GM19455 (cell line): ENCODE data around the gene ABCG2.

Source experiments
- ATAC-seq: cut with Tn5 transposase; IDR thresholded peaks from one replicate; pipeline ENCODE4 v1.9.1; 2021; ENCODE audit not compliant: unreplicated experiment

Gene ABCG2

DNA sequence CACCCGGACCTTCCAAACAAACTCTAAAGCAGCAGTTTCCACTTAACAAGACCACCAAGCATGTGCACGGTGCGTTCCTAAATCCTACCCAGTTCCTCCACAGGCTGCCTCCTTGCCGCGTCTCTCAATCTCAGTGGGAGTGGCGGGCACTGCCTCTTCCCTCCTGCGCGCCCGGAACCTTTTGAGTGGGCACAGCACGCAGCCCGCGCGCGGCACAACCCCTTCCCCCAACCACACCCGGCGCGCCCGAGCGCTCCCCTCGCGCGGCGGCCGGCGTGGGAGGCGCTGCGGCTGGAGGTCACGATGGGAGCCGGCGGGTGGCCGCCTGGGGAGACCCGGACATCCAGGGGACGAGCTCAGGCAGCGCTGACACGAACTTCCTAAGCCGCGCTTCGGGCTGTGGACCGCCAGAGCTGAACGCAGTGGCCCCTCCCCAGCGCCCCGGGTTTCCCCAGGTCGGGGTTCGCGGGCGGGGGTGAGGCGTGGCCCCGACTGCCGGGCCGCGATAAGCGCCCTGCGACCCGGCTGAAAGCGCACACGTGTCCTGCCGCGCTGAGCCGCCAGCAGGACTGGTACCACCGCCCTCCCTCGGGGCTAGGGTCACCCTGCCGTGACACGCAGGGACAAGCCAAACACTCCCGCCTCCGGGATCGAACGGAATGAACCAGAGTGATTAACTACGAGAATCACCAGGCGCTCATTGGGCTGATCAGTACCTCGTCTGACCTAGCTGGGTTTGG lies at the start of gene ABCG2:
ABCG2 (minus strand) TSS at position 151 of the 740 bp plus-strand sequence. CDS start 18,644 bp downstream, outside the sequence.
- peak; percentile 72 for ATAC-seq

DNA sequence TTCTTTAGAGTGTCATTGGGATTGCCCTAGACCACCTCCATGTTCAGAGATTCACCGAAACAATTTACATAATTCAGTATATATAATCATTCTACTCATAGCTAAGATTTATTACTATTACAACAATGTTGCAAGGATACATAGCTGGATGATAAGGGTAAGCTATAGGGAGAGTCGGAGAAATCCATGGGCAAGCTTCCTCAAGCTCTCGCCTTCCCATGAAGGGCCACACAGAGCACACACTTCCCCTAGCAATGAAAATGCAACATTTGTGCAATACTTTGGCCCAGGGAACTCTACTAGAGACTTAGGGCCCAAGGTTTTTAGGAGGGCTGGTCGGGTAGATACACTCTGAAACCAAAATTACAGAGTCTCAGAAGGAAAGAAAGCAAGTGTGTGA lies 49.7 kb upstream of the ABCG2 start:
- no peak for ATAC-seq

DNA sequence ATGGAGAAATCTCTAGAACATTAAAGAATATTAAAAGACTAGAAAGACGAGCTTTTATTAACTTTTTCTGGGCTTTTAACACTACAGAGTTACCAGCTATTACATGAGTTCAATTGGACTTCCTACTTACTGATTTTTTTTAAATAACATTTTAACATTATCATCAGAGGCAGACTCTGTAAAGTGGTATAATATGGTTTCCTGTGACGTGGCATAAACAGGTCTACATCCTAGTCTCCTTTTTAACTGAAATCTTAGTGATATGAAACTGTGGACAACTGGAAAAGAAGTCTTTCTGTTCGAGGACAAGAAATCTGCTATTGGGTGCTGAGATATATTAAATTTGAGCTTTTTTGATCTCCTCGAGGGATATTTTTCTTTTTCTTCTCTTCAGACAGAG lies 48.7 kb upstream of the ABCG2 start:
- ATAC-seq, result no peak

DNA sequence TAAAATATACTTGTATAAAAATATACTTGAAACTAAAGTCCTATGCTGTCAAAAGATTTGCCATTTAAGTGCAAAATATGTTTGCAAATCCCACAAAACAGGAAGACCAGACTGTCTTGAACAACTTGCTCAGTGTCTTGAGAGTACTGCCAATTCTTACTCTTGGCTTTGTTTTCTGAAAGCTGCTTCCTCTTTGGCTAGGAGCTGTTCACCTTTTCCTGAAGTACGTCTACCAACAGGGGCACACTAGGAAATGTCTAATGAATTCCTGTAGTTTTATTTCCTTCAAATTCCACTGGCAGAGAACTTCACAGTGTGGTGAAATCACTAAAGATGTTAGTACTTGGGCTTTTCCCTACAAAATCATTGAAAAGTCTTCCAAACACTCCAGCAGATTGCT lies 46.4 kb upstream of the ABCG2 start:
- ATAC-seq, result no peak

DNA sequence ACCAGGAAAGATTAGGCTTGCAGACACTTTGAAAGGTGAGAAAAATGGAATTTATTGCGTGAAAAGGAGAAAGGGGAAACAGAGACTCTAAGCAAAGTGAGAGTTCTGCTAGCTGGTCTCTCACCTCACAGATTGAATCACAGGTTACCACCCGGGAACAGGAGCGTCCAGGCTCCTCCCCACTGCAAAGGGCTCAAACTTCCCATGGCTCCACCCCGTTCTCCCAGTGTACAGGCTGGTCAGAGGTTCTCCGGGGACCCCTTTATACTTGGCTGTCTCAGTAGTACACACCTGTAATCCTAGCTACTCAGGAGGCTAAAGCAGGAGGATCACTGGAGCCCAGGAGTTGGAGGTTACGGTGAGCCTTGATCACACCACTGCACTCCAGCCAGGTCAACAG lies 44.0 kb upstream of the ABCG2 start:
- no peak for ATAC-seq

DNA sequence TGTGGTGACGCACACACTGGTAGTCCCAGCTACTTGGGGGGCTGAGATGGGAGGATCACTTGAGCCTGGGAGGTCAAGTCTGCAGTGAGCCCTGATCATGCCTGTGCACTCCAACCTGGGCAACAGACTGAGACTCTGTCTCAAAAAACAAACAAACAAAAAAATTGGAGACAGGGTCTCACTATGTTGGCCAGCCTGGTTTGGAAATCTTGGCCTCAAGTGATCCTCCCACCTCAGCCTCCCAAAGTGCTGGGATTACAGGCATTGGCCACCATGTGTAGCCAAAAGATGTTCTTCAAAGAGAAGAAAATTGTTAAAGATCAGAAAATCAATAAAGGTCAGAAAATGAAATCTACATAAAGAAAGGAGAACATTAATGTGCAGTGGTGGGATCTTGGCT lies 41.7 kb upstream of the ABCG2 start:
- no peak for ATAC-seq

DNA sequence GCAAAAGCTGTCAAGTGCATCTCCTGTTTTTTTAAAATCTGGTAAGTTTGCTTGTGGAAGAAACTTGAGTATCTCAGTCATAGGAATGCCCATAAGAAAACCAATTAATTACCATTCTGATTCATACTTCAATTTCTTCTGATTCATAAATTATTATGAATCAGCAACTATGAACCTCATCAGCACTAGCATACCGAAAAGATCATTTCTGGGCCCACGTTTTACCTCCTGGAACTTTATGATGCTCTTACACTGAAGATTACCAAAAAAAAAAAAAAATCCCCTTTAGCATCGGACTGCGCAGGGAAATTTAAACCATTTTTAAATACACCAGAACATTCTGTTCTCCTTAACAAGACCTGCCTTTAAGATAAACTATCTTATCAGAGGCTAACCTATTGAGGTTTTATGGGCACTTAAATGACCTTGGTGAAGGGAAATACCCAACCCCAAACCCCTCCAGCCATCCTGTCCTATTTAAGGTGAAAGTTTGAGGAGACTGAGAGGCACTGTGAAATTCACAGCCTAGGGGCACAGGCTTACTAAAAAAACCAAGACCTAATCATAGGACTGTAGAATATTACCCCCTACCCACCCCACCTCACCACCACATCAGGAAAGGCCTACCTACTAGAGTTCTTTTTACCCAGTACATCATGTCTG lies 38.2 kb upstream of the ABCG2 start:
- no peak for ATAC-seq

DNA sequence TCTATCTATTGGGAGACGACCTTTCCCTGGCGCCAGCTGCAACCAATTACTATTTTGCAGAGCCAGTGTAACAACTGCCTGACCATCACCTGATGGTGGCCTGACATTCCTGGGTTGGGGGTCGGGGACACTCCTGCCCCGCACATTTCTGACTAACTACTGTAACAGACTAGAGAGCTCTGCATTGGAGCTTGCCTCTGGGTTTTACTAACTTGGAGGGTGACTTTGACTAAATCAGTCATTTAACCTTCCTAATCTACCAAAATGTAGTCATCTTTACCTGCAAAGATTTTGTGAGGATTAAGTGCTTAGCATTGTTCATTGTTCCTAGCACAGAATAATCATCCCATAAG lies 37.5 kb upstream of the ABCG2 start:
- ATAC-seq, result no peak

DNA sequence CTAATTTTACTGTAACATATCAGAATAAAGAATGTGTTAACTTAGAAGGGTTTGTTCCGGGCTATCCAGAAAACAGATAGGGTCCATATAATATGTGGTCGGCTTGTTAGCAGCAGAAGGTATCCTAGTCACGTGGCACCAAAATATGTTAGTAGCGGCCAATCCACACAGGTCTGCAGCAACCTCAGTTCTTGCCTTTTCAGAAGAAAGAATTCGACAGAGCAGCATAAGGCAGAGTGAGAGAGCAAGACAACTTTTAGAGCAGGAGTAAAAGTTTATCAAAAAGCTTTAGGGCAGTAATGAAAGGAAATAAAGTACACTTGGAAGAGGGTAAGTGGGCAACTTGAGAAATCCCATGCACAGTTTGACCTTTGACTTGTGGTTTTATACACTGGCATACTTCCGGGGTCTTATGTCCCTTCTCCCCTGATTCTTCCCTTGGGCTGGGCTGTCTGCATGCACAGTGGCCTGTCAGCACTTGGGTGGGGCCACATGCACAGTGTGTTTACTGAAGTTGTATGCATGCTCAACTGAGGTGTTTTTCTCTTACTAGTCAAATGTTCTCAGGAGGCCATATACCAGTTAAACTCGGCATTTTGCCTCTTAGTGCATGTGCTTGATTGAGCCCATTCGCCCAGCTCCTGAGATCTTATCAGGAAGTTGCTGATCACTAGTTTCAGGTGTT lies 37.0 kb upstream of the ABCG2 start:
- no peak for ATAC-seq

DNA sequence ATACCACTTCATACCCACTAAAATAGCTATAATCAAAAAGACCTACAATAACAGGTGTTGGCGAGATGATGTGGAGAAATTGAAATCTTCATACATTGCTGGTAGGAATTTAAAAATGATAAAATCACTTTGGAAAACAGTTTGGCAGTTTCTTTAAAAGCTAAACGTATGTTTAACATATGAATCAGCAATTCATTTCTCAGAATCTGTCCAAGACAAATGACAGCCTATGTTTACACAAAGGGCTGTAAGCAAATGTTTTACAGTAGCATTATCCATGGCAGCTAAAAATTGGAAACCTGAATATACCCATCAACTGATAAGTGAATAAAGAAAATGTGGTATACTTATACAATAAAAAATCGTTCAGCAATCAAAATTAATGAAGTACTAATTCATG lies 33.0 kb upstream of the ABCG2 start:
- no peak for ATAC-seq

DNA sequence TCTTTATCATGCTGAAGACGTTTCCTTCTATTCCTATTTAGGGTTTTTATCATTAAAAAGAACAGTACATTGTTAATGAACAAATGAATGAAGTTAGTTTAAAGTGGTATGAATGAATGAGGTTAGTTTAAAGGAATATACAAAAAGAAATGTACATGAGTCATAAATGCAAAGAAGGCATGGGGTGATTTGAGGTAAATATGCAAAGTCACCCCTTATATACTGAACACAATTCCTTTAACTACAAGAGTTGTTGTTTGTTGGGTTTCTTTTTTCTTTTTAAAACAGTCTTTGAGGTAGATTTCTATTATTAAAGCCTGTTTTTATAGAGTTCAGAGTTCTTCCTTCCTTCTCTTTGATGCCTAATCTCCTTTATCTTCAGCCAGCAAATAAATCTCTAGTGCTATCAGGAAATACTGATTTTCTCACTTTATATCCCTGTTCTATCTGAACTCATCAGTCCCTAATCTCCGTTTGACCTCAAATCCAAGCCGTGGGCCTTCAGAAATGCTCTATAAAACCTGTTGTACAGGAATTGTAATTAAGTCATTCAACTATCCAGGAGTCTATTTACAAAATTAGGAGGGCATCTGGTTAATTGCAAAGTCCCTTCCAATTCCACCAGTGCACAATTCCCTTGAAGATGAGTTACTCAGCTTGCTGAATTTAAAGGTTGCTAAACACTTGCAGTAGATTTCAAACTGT lies 31.6 kb upstream of the ABCG2 start:
- no peak for ATAC-seq

DNA sequence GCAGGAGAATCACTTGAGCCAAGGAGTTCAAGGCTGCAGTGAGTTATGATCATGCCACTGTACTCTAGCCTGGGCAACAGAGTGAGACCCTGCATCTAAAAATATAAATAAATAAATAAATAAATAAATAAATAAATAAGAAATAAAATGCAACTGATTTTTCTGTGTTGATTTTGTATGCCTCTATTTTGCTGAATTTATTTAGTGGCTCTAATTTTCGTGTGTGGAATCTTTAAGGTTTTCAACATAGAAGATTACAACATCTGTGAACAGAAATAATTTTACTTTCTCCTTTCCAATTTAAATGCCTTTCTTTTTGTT lies 30.9 kb upstream of the ABCG2 start:
- no peak for ATAC-seq

DNA sequence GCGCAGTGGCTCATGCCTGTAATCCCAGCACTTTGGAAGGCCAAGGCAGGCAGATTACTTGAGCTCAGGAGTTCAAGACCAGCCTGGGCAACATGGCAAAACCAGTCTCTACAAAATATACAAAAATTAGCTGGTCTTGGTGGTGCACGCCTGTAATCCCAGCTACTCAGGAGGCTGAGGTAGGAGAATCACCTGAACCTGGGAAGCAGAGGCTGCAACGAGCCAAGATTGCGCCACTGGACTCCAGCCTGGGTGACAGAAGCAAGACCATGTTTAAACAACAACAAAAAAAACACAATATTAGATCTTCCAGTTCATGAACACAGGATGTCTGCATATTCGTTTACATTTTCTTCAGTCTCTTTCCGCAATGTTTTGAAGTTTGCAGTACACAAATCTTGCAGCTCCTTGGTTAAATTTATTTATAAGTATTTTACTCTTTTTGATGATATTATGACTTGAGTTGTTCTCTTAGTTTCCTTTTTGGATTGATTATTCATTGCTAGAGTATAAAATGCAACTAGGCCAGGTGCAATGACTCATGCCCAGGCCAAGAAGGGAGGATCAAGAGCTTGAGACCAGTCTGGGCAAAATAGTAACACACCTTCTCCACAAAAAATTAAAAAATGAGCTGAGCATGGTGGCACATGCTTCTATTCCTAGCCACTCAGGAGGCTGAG lies 30.4 kb upstream of the ABCG2 start:
- ATAC-seq, result no peak

DNA sequence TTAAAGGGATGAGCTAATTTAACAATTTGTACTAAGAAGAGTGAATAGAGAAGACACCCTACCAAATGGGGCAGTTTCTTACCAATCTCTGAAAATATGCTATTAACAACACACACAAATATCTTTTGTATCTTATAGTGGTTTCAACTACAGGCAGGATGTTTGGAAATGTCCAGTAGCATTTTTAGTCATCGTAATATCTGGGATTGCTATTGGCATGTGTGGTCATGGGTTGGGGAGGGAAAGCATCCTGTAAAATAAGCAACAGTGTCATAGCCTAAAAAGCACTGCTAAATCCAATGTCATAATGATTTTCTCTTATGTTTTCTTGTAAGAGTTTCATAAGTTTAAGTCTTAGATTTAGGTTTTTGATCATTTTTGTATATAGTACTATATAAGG lies 29.3 kb upstream of the ABCG2 start:
- no peak for ATAC-seq

DNA sequence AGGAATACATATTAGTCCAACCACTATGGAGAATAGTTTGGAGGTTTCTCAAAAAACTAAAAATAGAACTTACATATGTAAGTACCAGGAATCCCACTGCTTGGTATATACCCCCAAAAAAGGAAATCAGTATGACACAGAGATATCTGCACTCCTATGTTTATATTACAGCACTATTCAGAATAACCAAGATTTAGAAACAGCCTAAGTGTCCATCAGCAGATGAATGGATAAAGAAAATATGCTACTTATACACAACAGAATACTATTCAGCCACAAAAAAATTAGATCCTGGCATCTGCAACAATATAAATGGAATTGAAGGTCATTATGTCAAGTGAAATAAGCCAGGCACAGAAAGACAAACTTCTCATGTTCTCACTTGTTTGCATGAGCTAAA lies 27.5 kb upstream of the ABCG2 start:
- ATAC-seq, result no peak

DNA sequence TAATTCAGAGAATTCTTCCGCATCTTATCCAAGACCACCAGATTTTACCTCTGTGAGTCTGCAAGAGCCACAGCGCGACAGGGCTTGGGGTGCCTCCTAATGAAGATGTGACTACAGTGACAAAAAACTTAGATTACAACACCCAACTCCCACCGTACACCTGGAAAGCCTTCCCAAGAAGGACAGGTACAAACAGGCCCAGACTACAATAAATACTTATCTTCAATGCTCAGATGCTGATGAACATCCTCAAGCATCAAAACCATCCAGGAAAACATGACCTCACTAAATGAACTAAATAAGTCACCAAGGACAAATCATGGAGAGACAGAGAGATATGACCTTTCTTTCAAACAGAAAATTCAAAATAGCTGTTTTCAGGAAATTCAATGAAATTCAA lies 20.8 kb upstream of the ABCG2 start:
- ATAC-seq, result no peak

DNA sequence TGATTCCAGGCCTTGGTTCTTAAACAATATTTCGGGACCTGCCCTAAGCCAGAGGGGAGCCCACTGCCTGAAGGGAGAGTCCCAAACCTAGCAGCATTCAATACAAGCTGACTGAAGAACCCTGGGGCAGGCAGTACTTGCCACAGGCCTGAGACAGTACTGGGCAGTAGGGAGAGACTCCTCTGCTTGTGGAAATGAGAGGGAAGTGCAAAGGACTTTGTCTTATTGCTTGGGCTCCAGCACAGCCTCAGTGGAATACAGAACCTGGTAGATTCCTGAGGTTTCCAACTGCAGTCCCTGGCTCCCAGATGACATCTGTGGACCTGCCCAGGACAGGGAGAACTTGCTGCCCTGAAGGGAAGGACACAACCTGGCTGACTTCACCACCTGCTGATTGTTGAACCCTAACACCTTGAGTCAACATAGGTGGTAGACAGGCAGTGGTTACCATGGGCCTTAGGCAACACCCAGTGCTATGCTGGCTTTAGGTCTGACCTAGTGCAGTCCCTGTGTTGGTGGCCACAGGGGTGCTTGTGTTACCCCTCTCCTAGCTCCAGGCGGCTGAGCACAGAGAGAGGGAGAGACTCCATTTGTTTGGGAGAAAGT lies 20.3 kb upstream of the ABCG2 start:
- no peak for ATAC-seq

DNA sequence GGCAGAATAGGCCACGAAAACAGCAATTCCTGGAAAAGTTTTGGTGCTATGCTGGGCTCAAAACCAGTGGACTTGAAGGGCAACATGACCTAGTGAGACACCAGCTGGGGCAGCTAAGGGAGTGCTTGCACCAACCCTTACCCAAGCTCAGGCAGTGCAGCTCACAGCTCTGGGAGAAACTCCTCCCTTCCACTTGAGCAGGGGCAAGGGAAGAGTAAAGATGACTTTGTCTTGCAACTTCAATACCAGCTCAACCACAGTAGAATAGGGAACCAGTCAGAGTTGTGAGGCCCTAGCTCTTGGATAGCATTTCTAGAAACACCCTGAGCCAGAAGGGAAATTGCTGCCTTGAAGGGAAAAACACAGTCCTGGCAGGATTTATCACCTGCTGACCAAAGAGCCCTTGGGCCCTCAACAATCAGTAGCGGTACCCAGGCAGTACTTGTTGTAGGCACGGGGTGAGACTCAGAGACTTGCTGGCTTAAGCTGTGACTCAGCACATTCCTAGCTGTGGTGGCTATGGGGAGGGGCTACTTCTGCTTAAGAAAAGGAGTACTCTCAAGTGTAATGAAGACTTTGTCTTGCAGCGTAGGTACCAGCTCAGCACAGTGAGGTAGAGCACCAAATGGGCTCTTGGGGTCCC lies 19.7 kb upstream of the ABCG2 start:
- ATAC-seq, result no peak

DNA sequence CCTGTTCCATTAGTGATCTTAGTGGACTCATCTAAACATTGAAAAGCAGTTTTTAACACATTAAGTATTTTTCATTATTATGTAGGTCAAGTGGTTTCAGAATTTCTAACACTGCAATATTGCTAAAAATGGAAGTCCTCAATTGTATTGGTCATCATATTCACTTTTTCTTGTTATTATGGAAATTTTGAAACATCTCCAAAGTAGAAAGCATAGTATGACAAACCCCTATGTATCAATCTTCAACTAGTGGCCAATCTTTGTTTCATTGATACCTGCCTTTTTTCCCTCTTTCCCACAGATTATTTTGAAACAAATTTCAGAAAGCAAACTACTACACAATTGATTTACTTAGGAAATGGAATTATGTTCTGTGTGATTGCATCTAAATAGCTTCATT lies 14.5 kb upstream of the ABCG2 start:
- ATAC-seq, result no peak

DNA sequence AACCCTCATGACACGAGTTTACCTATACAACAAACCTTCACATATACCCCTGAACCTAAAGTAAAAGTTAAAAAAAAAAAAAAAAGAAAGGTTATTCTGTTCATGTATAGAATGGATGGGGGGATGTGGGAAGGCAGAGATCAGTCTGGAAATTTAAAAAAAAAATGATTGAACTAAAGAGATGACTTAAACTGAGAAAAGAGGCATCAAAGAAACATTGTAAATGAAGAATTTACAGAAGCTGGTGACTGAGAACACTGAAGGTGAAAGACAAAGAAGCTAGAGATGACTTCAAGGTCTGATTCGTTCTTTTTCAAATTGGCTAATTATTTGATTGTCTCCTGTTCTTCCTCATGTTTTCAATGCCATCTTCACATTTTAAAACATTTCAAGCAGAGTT lies 12.8 kb upstream of the ABCG2 start:
- ATAC-seq, result no peak
